NCI-H1436 (cell line): ENCODE measurements around the gene SASH1.

Experiments
- DNase-seq: peaks from one replicate; lab custom pipeline; 2025; lab: John Stamatoyannopoulos, UW

SASH1 gene

GRCh38 chr6:148497257-148497656 is 154.6 kb downstream of the SASH1 start:
- DNase-seq, result no peak

- no peak for DNase-seq
These were observed 155.1 kb downstream of the SASH1 start for GRCh38 chr6:148497717-148498116.

- DNase-seq, result no peak
These were observed 157.8 kb downstream of the SASH1 start for GRCh38 chr6:148500402-148500801.

- no peak for DNase-seq
These were observed 158.5 kb downstream of the SASH1 start for GRCh38 chr6:148501178-148501590.

GRCh38 chr6:148502083-148502772 is 159.6 kb downstream of the SASH1 start:
- DNase-seq, result no peak

- DNase-seq, result no peak
These were observed 160.1 kb downstream of the SASH1 start for GRCh38 chr6:148502773-148503135.

GRCh38 chr6:148503703-148504102 is 161.1 kb downstream of the SASH1 start:
- DNase-seq, result no peak

- DNase-seq, result no peak
These were observed 165.1 kb downstream of the SASH1 start for GRCh38 chr6:148507774-148508173.

- no peak for DNase-seq
These were observed 165.9 kb downstream of the SASH1 start for GRCh38 chr6:148508401-148509041.

GRCh38 chr6:148509119-148509799 is 166.6 kb downstream of the SASH1 start:
- no peak for DNase-seq

GRCh38 chr6:148509800-148510581 is 167.4 kb downstream of the SASH1 start:
- no peak for DNase-seq

- DNase-seq, result no peak
These were observed 170.8 kb downstream of the SASH1 start for GRCh38 chr6:148513145-148514071.

- no peak for DNase-seq
These were observed 171.6 kb downstream of the SASH1 start for GRCh38 chr6:148514091-148514845.

- no peak for DNase-seq
These were observed 173.6 kb downstream of the SASH1 start for GRCh38 chr6:148516217-148516616.

- no peak for DNase-seq
These were observed 174.0 kb downstream of the SASH1 start for GRCh38 chr6:148516617-148517016.

- no peak for DNase-seq
These were observed 174.8 kb downstream of the SASH1 start for GRCh38 chr6:148517470-148517869.

GRCh38 chr6:148518511-148519156 is 176.0 kb downstream of the SASH1 start:
- DNase-seq, result no peak

- no peak for DNase-seq
These were observed 177.6 kb downstream of the SASH1 start for GRCh38 chr6:148520109-148520841.

GRCh38 chr6:148521158-148521557 is 178.5 kb downstream of the SASH1 start:
- DNase-seq, result no peak
